ENCODE data around the gene FHIT.

Gene FHIT

GRCh38 chr3:60835796-60836195 lies 415.5 kb downstream of the FHIT start:
- DNase-seq (ENCODE audit: low spot score) = no peak

- no peak for DNase-seq (ENCODE audit: low spot score)
Observed at GRCh38 chr3:60829058-60829457, 422.2 kb downstream of the FHIT start.

GRCh38 chr3:60827666-60828065 lies 423.6 kb downstream of the FHIT start:
- DNase-seq (ENCODE audit: low spot score) = no peak

- no peak for DNase-seq (ENCODE audit: low spot score)
Observed at GRCh38 chr3:60826511-60826910, 424.7 kb downstream of the FHIT start.

- DNase-seq (ENCODE audit: low spot score) = no peak
Observed at GRCh38 chr3:60812502-60812901, 438.8 kb downstream of the FHIT start.

GRCh38 chr3:60810881-60811280 lies 440.4 kb downstream of the FHIT start:
- DNase-seq (ENCODE audit: low spot score) = no peak

- no peak for DNase-seq (ENCODE audit: low spot score)
Observed at GRCh38 chr3:60809857-60810610, 441.2 kb downstream of the FHIT start.

GRCh38 chr3:60803216-60804173 lies 447.8 kb downstream of the FHIT start:
- DNase-seq (ENCODE audit: low spot score) = no peak

- no peak for DNase-seq (ENCODE audit: low spot score)
Observed at GRCh38 chr3:60801307-60801706, 449.9 kb downstream of the FHIT start.

- DNase-seq (ENCODE audit: low spot score) = no peak
Observed at GRCh38 chr3:60798456-60798855, 452.8 kb downstream of the FHIT start.

- DNase-seq (ENCODE audit: low spot score) = no peak
Observed at GRCh38 chr3:60792249-60792852, 458.9 kb downstream of the FHIT start.

- no peak for DNase-seq (ENCODE audit: low spot score)
Observed at GRCh38 chr3:60788185-60788584, 463.1 kb downstream of the FHIT start.

- no peak for DNase-seq (ENCODE audit: low spot score)
Observed at GRCh38 chr3:60781935-60782334, 469.3 kb downstream of the FHIT start.

- no peak for DNase-seq (ENCODE audit: low spot score)
Observed at GRCh38 chr3:60779637-60780036, 471.6 kb downstream of the FHIT start.

- no peak for DNase-seq (ENCODE audit: low spot score)
Observed at GRCh38 chr3:60775985-60776384, 475.3 kb downstream of the FHIT start.

GRCh38 chr3:60774617-60775016 lies 476.6 kb downstream of the FHIT start:
- no peak for DNase-seq (ENCODE audit: low spot score)

- no peak for DNase-seq (ENCODE audit: low spot score)
Observed at GRCh38 chr3:60772584-60772983, 478.7 kb downstream of the FHIT start.

GRCh38 chr3:60771766-60772165 lies 479.5 kb downstream of the FHIT start:
- DNase-seq (ENCODE audit: low spot score) = no peak

- no peak for DNase-seq (ENCODE audit: low spot score)
Observed at GRCh38 chr3:60770532-60770931, 480.7 kb downstream of the FHIT start.

GRCh38 chr3:60767536-60767935 lies 483.7 kb downstream of the FHIT start:
- DNase-seq (ENCODE audit: low spot score) = no peak

- DNase-seq (ENCODE audit: low spot score) = no peak
Observed at GRCh38 chr3:60765776-60766175, 485.5 kb downstream of the FHIT start.

- no peak for DNase-seq (ENCODE audit: low spot score)
Observed at GRCh38 chr3:60764870-60765269, 486.4 kb downstream of the FHIT start.

GRCh38 chr3:60760145-60760544 lies 491.1 kb downstream of the FHIT start:
- no peak for DNase-seq (ENCODE audit: low spot score)

Measured in kidney capillary endothelial cell (primary cell).